GM19023 (cell line): ENCODE data around the gene SFI1.
"Not testable (repeated sequence)": the region's sequence is repeated elsewhere in the genome, so short reads cannot be mapped to it uniquely, and the experiment has no call there.

Experiments
- ATAC-seq: cut with Tn5 transposase; IDR thresholded peaks from one replicate; pipeline ENCODE4 v1.9.1; 2021; ENCODE audit warnings: mild to moderate bottlenecking, moderate library complexity; ENCODE audit not compliant: unreplicated experiment

Gene SFI1

DNA sequence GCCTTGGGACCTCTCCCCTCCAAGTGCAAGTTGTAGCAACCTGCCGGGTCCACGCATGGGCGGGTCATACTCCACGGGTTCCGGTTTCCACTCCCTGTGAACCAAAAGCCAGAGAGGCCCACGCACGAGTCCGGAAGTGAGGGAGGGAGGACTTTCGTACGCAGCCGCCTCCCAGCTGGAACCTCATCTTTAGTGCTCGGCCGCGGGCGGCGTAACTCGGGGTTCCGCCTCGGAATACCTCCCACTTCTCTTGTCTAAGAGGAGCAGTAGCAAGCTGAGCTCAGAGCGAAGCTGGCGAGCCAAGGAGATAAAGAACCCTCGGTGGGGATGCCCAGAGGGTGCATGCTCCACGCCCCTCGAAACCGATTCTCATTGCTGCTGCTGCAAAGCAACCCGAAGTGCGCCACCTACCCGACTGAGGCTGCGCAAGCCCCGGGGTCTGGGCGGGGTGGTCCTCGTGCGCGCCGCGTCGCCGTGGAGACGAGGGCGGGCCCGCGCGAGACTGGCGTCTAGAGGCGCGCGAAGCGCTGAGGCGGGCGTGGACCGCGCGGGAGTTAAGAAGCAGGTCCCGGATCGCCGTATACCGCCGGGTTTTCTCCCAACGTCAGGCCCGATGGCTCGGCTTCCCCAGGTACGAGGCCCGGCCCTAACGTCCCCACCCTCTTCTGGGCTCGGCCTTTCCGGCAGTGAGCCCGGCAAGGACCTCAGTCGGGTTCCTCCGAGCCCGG, at the start of gene SFI1:
SFI1 (plus strand) TSS at position 530 of the 728 bp plus-strand sequence. CDS start 11,749 bp downstream, outside the sequence.
- ATAC-seq, result peak; percentile 81

DNA sequence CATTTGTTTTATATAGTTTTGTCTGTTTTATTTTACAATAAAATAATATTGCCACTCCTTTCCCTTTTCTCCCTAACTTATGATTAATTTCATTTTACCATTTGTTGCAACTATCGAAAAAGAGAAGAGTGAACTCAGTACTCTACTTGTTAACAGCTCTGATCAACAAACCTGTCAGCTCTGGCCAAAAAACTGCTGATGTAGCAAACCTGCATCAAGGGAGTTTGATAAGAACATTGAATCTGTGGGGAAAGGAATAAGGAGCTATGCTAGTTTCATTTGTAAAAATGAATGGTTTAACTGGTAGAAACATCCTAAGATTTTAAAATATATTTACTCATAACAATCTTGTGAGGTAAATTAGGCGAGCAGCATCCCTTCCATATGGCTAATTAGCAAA, 49.6 kb upstream of the SFI1 start:
- ATAC-seq, result no peak

DNA sequence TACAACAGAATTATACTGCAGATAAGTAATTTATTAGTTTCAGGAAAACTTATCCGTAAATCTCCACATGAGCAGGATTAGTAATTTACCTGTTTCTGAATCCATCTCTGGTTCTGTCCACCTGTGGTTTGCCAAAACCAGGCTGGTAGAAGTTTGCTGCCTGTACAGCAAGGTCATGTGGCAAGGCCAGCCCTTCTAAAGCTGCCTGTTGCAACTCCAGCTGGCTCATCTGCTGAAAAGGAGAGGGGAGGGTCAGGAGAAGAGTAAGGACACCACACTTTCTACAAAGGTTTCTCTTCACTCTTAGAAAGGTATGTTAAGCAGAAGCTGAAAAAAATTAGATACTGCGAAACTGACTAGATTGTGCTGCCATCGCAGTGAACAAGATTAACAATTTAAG, 49.0 kb upstream of the SFI1 start:
- ATAC-seq, result no peak

GRCh38 chr22:31448382-31448781, 48.0 kb upstream of the SFI1 start:
- no peak for ATAC-seq

DNA sequence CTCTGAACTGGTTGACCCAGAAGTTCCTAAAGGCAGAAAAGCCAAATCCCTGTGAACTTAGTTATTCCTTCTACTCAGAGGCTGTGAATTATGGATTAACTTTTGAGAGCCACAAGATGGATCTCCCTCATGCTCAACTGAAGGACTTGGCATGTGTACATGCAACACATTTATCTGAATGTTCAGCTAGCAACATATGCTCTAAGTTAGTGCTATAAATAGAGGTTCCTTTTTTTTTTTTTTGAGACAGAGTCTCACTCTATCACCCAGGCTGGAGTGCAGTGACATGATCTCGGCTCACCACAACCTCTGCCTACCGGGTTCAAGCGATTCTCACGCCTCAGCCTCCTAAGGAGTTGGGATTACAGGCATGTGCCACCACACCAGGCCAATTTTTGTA, 46.8 kb upstream of the SFI1 start:
- no peak for ATAC-seq

DNA sequence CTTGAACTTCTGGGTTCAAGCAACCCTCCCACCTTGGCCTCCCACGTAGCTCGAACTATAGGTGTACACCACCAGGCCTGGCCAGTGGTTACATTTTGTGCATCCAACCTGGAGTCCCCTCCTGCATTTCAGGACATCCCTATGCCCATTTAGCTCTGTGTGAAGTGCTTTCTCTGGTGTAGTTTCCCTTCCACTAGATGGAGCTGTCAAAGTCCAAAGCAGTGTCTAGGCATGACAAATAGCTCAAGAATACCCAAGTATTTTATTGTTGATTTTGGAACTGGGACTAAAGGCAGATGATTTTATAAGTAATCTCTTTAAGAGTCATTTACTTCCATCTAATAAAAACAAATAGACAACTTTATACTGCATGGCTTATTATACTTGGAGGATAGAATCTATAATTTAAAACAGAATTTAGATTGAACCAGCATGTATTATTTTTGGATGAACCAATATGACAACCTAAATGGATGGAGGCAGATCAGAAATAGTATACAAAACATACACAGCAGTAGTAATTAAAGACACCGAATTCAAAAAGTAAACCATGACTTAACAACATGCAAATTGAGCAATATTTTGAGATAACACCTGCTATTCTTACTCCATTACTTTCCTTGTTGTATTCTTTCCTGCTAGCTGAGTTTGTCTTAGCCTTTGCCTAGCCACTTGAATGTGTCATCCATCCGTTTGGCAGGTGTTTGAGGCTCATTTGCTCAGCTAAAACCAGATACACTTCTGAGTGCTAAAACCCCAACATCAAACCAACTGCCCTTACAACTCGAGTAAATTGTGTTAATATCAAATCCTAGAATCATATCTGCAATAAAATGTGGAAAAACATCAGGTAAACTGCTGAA, 44.4 kb upstream of the SFI1 start:
- ATAC-seq, result no peak

- ATAC-seq, result no peak
Observed at GRCh38 chr22:31461699-31462098, 34.6 kb upstream of the SFI1 start.

- ATAC-seq, result no peak
Observed at GRCh38 chr22:31465307-31465706, 31.0 kb upstream of the SFI1 start.

DNA sequence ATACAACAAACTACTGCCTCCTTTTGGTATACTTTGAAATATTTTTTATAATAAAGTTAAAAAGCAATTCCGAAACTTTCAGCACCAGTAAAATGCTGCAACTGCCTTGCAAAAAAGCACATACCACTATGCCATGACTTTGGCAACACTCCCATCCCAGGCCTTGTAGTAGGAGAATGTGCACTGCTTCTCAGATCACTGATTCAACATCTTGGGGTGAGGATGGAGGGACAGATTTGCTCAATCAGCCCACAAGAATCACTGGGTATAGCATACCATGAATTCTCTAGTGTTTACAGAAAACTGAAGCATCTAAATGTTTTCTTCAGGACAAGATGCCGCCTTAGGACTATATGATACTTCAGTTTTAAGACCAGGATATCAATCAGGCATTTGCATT, 21.6 kb upstream of the SFI1 start:
- no peak for ATAC-seq

- no peak for ATAC-seq
Observed at GRCh38 chr22:31475800-31476199, 20.5 kb upstream of the SFI1 start.

DNA sequence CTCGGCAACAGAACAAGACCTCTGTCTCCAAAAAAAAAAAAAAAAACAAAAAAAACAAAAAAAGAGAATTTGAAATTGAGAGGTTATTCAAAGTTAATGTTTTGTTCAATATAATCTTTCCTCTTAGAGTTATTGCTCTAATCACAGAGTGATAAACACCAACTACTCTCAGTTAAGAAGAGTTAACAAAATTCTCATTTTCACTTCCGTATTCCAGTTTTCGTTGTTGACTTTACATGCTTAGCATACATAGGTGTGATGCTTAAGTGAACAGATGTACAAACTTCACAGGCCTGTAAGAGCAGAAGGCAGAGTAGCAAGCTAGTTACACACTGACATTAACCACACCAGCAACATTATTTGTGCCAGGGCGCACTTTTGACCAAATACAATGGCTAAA, 19.0 kb upstream of the SFI1 start:
- ATAC-seq, result no peak

- no peak for ATAC-seq
Observed at GRCh38 chr22:31481129-31481528, 15.2 kb upstream of the SFI1 start.

GRCh38 chr22:31482470-31482869, 13.9 kb upstream of the SFI1 start:
- not testable (repeated sequence) for ATAC-seq

DNA sequence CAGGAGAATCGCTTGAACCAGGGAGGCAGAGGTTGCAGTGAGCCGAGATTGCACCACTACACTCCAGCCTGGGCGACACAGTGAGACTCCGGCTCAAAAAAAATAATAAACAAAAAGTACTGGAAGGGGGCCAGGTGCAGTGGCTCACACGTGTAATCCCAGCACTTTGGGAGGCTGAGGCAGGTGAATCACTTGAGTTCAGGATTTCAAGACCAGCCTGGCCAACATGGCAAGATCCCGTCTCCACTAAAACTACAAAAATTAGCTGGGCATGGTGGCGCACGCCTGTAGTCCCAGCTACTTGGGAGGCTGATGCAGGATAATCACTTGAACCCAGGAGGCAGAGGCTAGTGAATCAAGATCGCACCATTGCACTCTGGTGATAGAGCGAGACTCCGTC, 10.0 kb upstream of the SFI1 start:
- ATAC-seq, result not testable (repeated sequence)

DNA sequence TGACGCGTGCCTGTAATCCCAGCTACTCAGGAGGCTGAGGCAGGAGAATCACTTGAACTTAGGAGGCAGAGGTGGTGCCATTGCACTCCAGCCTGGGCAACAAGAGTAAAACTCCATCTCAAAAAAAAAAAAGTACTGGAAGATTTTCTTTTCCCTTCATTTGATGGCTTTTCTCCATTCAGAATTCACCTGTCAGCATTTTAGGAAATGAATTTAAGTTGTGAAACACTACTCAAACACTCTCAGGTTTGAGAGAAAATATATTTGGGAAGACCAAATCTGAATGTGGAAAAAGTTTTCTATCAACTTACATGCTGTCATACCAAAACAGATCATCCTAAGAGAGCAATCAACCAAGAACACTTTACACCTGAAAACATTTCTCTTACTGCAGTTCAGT, 9.4 kb upstream of the SFI1 start:
- no peak for ATAC-seq

DNA sequence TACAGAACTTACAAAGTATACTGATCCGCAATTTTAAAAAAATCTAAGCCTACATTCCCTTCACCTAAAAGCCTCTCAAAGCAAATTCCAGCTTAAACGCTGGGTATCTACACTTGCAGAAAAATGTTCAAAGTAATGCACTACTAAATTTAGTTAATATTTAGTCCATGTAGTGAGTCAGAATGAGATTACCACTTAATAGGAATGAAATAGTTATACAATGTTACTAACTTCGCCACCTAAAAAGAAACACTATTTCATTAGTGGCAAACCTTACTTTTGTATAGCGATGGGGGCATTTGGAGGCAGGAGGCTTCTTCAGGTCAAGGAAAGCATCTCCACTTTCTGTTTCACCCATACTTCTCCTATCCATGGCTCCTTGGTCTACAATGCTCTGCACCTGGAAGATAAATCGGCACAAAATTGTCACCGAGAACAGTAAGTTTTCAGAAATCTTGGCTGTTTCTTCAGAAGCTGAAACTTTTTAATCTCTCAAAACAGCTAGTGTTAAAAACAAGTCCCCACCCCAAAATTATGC, 7.9 kb upstream of the SFI1 start:
- no peak for ATAC-seq

DNA sequence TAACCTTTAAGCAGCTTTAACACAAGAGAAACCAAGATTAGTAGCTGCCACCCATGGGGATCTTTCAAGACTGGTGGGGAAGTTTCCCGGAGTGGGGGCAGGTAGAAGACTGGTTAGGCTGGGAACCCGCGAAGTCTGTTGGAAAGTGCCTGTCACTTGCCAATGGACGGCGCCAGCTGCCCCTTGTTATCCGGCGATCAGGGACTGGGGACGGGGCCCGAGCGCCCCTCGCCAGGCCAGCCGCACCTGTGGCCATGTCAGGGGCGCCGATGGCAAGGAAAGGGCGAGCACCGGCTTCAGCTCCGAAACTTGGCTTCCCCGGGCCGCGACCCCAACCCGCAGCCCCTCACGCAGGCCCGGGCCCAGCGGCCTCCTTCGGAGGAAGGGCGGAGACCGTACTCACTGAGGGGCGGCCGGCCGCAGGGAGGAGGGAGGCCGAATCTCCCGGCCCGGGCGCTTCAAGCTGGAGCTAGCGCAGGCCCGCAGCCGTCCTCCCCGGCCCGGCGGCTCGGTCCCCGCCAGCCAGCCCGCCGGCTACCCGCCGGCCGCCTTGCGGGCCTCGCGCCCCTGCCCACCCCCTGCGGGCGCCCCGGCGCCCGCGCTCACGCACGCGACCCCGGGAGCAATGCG, 7.2 kb upstream of the SFI1 start:
- peak; percentile 27 for ATAC-seq

DNA sequence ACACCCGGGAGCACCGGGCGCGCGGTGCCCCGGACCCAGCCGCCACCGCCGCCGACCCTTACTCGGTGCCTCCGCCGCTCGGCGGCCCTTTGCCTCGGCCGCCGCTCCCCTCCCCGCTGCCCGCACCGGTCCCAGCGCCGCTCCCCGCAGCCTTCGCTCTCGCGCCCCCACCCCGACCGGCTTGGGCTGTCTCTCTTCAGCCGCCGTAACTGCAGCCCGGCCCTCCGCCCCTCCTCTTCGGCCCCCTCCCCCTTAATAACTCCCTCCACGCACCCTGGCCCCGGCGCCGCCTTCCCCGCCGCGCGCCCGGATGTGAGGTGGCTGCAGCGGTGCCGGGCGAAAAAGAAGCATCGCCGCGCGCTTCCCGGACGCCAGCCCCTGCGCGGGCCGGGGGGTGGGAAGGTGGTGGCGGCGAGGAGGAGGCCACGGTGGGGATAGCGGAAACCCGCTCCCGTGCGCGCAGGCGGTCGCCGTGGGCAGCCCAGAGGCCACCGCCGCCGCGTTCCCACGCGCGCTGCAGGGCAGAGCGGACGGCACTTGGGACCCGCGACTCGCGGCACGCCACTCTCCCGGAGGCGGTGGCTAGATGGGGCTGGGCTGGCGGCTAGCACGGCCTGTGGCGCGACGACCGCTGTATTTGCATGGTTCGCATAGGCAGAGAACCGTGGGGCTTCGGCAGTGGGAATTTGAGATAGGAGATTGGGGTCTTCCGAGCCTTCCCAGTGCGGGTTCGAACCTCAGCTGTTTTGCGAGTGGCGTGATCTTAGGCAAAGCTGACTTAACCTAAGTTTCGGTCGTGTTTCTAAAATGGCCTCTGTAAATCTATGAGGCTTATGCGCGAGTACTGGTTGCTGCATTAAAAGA, 6.5 kb upstream of the SFI1 start, which contains the start of gene EIF4ENIF1:
EIF4ENIF1 (minus strand) TSS at position 211 of the 864 bp plus-strand sequence. CDS start 1,124 bp downstream, outside the sequence.
- peak; percentile 52 for ATAC-seq

DNA sequence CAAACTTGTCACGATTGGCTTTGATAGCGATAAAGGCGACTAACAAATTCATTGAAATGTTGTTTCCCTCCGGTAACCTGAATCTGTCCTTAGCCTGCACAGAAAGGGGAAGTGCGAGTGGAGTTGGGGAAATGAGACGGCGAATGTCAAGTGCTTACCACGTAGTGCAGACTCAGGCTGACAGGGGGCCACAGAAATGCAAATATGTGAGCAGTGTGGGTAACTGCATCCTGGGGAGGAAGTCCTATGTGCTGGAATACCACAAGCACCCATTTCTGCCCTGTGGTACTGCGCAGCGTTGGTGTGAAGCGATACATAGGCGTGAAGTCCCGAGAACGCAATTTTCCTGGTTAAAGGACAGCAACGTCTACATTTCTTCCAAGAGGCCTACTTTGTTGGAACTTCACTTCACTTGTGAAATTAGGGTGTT, 5.8 kb upstream of the SFI1 start:
- ATAC-seq, result peak; percentile 44

- no peak for ATAC-seq
Observed at GRCh38 chr22:31491218-31491962, 4.9 kb upstream of the SFI1 start.
